Activated naive CD4-positive, alpha-beta T cell treated with anti-CD3 and anti-CD28 coated beads, Interleukin-2, amount 50 U/mL, for 16 hours (primary cell): ENCODE data around the gene SUSD6.

ENCODE experiments used
- DNase-seq: peaks from one replicate; pipeline ENCODE4 v3.0.0-alpha.2; 2020

SUSD6 gene

GRCh38 chr14:69674546-69675244, 63.3 kb downstream of the SUSD6 start:
- DNase-seq = peak; percentile 45

GRCh38 chr14:69675245-69675583, 63.8 kb downstream of the SUSD6 start:
- DNase-seq = no peak

- peak; percentile 29 for DNase-seq
Measured at GRCh38 chr14:69675877-69676416, 64.6 kb downstream of the SUSD6 start.

GRCh38 chr14:69676723-69677122, 65.3 kb downstream of the SUSD6 start:
- DNase-seq = no peak

- DNase-seq = no peak
Measured at GRCh38 chr14:69680297-69680696, 68.9 kb downstream of the SUSD6 start.

- DNase-seq = no peak
Measured at GRCh38 chr14:69682136-69682535, 70.7 kb downstream of the SUSD6 start.

GRCh38 chr14:69682621-69683263, 71.3 kb downstream of the SUSD6 start:
- DNase-seq = no peak

GRCh38 chr14:69683971-69684370, 72.6 kb downstream of the SUSD6 start:
- DNase-seq = no peak

GRCh38 chr14:69684461-69685217, 73.2 kb downstream of the SUSD6 start:
- DNase-seq = no peak

GRCh38 chr14:69685218-69685616, 73.8 kb downstream of the SUSD6 start:
- DNase-seq = peak; percentile 72

GRCh38 chr14:69685716-69686115, 74.3 kb downstream of the SUSD6 start:
- DNase-seq = peak; percentile 58

GRCh38 chr14:69687606-69688298, 76.4 kb downstream of the SUSD6 start:
- DNase-seq = no peak

GRCh38 chr14:69688299-69688649, 76.9 kb downstream of the SUSD6 start:
- no peak for DNase-seq

GRCh38 chr14:69690042-69690441, 78.6 kb downstream of the SUSD6 start:
- DNase-seq = no peak

GRCh38 chr14:69692594-69692993, 81.2 kb downstream of the SUSD6 start:
- DNase-seq = no peak

GRCh38 chr14:69693145-69693544, 81.7 kb downstream of the SUSD6 start:
- no peak for DNase-seq

- no peak for DNase-seq
Measured at GRCh38 chr14:69693801-69694729, 82.7 kb downstream of the SUSD6 start.

GRCh38 chr14:69694730-69695281, 83.4 kb downstream of the SUSD6 start:
- DNase-seq = no peak

GRCh38 chr14:69695322-69696203, 84.2 kb downstream of the SUSD6 start:
- no peak for DNase-seq

- no peak for DNase-seq
Measured at GRCh38 chr14:69696204-69696527, 84.8 kb downstream of the SUSD6 start.
